GM21447 (cell line): ENCODE results near the gene CHIC2.

Source experiments
- ATAC-seq: cut with Tn5 transposase; IDR thresholded peaks from one replicate; pipeline ENCODE4 v1.9.1; 2021; ENCODE audit not compliant: unreplicated experiment

The CHIC2 gene

GRCh38 chr4:54011201-54011600, 53.2 kb downstream of the CHIC2 start:
- no peak for ATAC-seq

- no peak for ATAC-seq
Measured at GRCh38 chr4:54006755-54007154, 57.6 kb downstream of the CHIC2 start.

- no peak for ATAC-seq
Measured at GRCh38 chr4:54005475-54005874, 58.9 kb downstream of the CHIC2 start.

GRCh38 chr4:54004463-54004862, 59.9 kb downstream of the CHIC2 start:
- no peak for ATAC-seq

GRCh38 chr4:54001668-54002365, 62.6 kb downstream of the CHIC2 start:
- ATAC-seq = no peak

GRCh38 chr4:53997898-53998297, 66.5 kb downstream of the CHIC2 start:
- no peak for ATAC-seq

- no peak for ATAC-seq
Measured at GRCh38 chr4:53994382-53995102, 69.9 kb downstream of the CHIC2 start.

GRCh38 chr4:53992785-53993184, 71.6 kb downstream of the CHIC2 start:
- ATAC-seq = no peak

GRCh38 chr4:53991821-53992220, 72.6 kb downstream of the CHIC2 start:
- ATAC-seq = no peak

- no peak for ATAC-seq
Measured at GRCh38 chr4:53990641-53991040, 73.8 kb downstream of the CHIC2 start.

- ATAC-seq = no peak
Measured at GRCh38 chr4:53987761-53988171, 76.6 kb downstream of the CHIC2 start.

- no peak for ATAC-seq
Measured at GRCh38 chr4:53986062-53986461, 78.3 kb downstream of the CHIC2 start.

- no peak for ATAC-seq
Measured at GRCh38 chr4:53981567-53981966, 82.8 kb downstream of the CHIC2 start.

GRCh38 chr4:53981066-53981465, 83.3 kb downstream of the CHIC2 start:
- ATAC-seq = no peak

- no peak for ATAC-seq
Measured at GRCh38 chr4:53974561-53974960, 89.8 kb downstream of the CHIC2 start.

GRCh38 chr4:53967986-53968385, 96.4 kb downstream of the CHIC2 start:
- no peak for ATAC-seq

GRCh38 chr4:53963781-53964180, 100.6 kb downstream of the CHIC2 start:
- no peak for ATAC-seq

GRCh38 chr4:53963336-53963735, 101.1 kb downstream of the CHIC2 start:
- no peak for ATAC-seq

- no peak for ATAC-seq
Measured at GRCh38 chr4:53962516-53963225, 101.7 kb downstream of the CHIC2 start.

GRCh38 chr4:53961351-53961750, 103.1 kb downstream of the CHIC2 start:
- ATAC-seq = no peak

- ATAC-seq = no peak
Measured at GRCh38 chr4:53960843-53961242, 103.6 kb downstream of the CHIC2 start.
